Stimulated activated CD4-positive, alpha-beta T cell treated with anti-CD3 and anti-CD28 coated beads, Interleukin-1b, Interleukin-23, amount 100 ng/mL, for 4 hours (primary cell): ENCODE results near the gene SETD2.
"Not testable (repeated sequence)": the region's sequence is repeated elsewhere in the genome, so short reads cannot be mapped to it uniquely, and the experiment has no call there.

Experiments used
- DNase-seq, 2 donors: peaks; one replicate each; pipeline ENCODE4 v3.0.0-alpha.2; 2020; ENCODE audit warnings: low read depth in 2 of 2

The SETD2 gene

DNA sequence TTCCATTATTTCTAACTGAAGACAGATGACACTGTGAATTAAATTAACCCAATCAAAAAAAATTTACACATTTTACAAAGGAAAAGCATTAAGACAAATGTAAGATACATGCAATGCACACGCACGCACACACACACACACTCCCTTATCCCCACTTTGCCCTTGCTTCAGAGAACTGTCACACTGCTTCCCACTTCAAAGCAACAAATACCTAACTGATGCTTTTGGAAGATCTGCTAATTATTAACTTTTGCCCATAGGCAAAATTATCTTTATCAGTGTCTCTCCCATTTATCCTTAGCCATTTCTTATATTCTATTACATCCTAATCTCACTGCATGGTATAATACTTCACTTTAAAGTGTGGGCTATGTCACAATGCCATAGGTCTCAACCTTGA lies 60.3 kb downstream of the SETD2 start:
- no peak for DNase-seq

DNA sequence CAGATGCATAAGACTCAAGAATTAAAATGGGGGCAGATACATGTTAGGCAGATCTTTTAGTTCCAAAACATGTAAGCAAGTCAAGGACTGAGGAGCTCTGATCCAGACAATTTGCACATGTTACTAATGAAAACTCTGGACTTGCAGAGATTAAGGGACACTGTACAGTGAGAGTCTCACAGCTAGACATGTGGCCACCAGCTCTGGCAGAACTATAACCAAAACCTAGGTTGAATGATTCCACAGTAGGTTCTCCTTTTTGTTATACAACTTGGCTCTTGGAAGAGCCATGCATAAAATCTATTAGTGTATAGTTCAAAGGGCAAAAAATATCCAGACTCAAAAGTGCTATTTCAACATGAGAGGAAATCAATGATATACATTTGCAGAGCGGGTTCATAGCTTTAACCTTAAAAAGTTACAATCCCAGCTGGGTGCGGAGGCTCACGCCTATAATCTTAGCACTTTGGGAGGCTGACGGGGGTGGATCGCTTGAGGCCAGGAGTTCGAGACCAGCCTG lies 61.8 kb downstream of the SETD2 start:
- DNase-seq = no peak

DNA sequence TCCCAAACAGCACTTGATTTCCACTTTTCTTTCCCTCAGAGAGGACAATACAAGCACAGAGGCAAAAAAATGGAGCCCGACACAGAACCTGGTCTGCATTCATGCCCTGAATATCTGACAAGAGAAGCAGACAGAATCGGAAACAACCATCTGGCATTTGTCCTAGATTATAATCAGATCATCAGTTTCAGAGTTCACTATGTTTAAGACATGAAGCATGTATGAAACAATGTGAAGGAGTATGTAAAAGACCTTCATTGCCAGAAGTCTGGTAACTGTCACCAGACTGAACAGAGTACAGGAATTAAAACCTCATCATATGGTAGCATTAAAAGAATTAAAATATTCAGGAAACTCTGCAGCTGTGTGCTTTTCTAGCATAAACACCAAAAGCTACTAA lies 65.0 kb downstream of the SETD2 start:
- no peak for DNase-seq

DNA sequence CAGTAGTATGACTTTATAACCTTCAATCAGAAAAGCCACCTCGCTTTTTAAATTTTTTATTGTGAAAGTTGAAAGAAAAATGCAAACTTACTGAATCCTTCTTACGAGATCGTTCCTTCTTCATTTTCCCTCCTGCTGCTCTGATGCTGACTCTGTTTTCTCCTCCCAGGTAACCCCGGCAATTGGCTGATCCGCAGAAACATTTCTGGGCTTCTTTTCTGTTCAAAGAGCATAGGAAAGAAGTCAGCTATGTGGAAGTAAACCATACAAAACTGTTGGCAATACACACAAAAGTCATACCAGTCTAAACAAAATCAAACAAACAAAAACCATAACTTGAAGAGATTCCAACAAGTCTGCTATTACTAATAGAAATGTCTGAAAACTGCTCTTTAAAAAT lies 66.0 kb downstream of the SETD2 start:
- DNase-seq = no peak

- DNase-seq = no peak
Observed at GRCh38 chr3:47096959-47097358, 67.0 kb downstream of the SETD2 start.

DNA sequence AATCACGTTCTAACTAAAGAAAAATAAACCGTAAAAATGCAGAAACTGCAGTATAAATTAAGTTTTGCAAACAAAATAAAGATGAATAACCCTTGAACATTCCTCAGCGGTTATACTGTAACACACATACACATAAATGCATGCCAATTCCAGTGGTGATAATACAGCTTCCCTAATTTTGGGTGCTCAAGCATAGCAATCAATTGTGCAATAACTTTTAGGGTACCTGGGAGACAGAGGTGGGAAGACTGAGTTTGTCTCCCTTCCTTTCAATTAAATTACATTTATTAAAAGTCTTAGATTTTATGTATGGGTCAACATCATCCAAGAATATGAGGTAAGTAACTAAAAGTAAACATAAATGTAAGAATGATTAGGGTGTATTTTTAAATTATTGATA lies 71.8 kb downstream of the SETD2 start:
- DNase-seq = no peak

DNA sequence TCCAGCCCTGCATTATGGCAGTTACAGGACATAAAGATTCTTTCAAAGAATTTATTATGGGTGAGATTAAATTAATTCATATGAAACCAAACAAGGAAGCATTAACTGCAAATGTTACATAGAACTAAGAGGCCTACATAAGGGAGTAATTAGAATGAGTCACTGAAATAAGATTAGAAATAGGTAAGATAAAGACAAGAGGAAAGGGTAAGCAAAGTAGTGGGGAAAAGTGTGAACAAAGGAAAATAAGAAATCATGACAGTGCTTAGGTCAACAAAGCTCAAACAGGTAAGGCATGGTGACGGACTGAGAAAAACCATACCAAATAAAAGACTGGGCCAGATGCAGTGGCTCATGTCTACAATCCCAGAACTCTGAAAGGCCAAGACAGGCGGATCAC lies 74.3 kb downstream of the SETD2 start:
- DNase-seq = no peak

GRCh38 chr3:47086071-47086470 lies 77.8 kb downstream of the SETD2 start:
- no peak for DNase-seq

GRCh38 chr3:47083786-47084185 lies 80.1 kb downstream of the SETD2 start:
- DNase-seq = no peak

- no peak for DNase-seq
Observed at GRCh38 chr3:47082519-47082918, 81.4 kb downstream of the SETD2 start.

DNA sequence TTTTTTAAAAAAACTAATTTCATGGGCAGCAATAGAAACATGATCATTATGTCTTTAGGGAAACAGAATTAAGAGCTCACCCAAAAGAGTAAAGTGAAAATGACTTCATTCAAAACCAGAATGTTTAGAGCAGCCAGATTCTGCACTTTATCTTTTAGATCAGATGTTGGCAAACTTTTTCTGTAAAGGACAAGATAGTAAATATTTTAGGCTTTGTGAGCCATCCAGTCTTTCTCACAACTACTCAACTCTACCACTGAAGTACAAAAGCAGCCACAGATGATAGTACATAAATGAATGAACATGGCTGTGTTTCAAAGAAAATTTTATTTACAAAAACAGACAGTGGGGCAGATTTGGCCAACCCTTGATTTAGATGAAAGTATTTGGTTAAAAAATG lies 84.5 kb downstream of the SETD2 start:
- DNase-seq = no peak

- no peak for DNase-seq
Observed at GRCh38 chr3:47073685-47074084, 90.2 kb downstream of the SETD2 start.

DNA sequence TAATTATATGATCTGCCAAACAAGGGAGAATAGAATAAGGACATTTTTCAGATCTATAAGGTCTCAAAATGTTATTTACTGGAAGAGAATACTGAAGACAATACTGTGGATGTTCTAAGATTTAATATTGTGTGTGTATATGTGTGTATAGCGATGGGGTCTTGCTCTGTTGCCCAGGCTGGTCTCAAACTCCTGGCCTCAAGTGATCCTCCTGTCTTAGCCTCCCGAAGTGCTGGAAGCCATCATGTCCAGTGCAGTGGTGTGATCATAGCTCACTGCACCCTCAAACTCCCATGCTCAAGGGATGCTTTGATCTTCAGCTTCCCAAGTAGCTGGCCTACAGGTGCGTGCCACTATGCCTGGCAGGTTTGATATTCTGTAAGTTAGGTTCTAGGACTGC lies 93.1 kb downstream of the SETD2 start:
- no peak for DNase-seq

GRCh38 chr3:47066259-47066658 lies 97.7 kb downstream of the SETD2 start:
- DNase-seq = not testable (repeated sequence)

- no peak for DNase-seq
Observed at GRCh38 chr3:47065681-47066080, 98.2 kb downstream of the SETD2 start.

DNA sequence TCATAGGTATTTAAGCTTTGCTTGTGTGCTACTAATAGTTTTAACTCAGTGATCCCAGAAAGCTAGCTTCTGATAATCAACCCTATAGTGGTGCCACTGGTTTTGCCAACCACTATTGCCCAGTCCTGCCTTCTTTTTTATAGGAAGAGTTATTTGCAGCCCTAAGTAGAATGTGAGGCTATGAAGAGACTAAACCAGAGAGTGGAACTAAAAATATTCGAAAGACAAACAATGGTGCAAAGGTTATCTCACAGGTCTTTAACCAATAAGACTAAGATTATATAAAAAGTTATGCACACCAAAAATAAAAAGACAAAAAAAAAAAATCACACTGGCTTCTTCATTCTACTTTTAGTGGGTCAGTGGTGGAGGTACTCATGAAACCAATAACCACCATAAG lies 98.9 kb downstream of the SETD2 start:
- no peak for DNase-seq

DNA sequence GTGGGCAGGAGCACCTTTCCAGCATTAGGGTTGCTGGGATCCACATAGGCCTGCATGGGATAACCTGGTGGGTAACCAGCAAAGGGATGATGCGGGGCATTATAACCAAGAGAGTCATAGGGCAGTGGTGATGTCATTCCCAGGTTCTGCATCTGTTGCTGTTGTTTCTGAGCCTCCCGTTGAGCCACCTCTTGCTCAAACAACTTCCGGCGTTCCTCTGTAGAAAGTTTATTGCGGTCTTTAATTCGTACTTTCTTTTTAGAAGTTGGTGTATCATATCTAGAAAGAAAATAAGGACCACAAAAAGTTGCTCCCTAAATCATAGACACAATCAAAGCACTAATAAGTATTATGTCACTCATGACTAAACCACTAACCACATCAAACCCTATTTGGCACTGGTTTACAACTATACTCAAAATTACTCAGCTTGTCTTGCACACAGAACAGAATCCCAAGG lies 106.7 kb downstream of the SETD2 start:
- peak; percentile 7 to 42 for DNase-seq

DNA sequence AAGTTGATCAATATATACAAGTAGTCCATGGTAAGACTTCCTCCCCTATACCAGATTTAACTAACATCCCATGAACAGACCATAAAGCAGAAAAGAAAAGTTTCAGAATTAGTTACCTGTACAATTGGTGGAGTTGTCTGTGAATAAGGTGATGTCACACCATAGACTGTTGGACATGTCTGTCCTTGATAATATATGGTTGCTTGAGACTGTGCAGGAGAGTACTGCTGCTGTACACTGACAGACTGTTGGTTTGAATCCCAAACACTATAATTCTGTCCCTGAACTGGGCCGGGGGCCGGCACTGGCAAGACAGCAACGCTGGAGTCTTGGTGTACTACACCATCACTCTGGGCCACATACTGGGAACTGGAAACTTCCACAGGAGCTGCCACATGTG lies 107.2 kb downstream of the SETD2 start:
- DNase-seq = no peak

DNA sequence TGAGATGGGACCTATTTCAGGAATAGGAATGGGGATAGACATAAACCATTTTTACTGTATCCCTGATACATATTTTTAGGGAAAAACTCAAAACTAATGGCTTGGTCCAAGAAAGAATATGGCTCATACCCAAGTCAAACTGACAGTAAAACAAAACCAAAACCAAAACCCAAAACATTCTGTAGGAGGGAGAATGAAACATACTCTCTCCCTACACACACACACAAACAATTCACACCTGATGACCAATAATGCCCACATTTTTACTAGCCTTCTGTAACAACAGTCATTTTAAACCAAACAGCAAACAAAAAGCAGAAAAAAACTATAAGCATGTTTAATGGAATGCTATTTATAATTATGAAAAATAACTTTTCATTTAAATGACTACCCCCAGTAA lies 109.5 kb downstream of the SETD2 start:
- DNase-seq = no peak

DNA sequence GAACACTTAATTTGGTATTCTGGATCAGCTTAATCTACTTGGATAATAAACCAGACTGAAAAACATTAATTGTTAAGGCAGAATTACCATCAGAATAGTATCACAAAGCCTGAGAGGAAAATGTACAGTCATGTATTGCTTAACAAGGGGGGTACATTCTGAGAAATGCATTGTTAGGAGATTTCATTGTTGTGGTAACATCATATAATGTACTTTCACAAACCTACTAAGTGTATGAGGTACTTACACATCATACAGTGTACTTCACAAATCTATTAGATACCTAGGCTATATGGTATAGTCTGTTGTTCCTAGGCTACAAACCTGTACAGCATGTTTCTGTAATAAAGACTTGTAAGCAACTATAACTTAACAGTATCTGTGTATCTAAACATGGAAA lies 116.2 kb downstream of the SETD2 start:
- DNase-seq = no peak

DNA sequence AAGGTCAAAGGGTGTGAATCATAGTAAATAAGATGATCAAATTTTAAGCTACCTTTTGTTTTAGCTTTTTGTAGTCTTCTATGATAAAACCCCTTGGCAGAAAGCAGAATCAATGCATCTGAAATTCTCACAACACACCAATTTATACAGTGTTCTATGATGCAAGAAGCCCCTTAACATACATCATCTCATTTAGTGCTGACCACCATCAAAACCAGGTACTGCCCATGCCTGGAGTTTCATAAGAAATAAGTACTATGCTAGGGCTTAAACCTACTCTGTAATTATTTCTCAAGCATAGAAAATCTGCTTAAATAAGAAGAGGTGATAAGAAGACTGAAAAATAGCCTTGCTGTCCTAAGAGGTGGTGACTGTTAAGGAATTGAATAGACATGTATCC lies 116.8 kb downstream of the SETD2 start:
- DNase-seq = no peak

GRCh38 chr3:47042231-47042791 lies 121.6 kb downstream of the SETD2 start:
- no peak for DNase-seq

DNA sequence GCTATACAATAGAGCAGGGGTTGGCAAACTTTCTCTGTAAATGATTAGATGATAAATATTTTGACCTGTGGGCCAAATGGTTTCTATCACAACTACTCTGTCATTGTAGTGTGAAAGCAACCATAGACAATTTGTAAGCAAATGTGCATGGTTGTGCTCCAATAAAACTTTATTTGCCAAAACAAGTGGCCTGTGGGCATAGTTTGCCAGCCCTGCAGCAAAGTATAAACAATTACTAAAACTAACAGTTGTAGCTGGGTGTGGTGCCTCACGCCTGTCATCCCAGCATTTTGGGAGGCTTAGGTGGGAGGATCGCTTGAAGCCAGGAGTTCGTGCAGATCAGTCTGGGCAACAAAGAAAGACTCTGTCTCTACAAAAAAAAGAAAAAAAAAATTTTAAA lies 122.8 kb downstream of the SETD2 start:
- no peak for DNase-seq

DNA sequence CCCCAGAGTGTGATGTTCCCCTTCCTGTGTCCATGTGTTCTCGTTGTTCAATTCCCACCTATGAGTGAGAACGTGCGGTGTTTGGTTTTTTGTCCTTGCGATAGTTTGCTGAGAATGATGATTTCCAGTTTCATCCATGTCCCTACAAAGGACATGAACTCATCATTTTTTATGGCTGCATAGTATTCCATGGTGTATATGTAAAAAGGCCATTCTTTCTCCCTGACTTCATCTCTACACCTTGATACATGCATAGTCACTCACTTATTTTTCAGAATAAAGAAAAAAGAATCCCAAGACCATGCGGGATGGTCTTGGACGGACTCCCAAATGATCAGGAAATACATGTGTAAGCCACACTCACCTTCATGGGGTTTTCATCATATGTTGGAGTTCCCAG lies 126.6 kb downstream of the SETD2 start:
- not testable (repeated sequence) for DNase-seq
